ENCODE data around the gene LMOD2.

Gene LMOD2

DNA sequence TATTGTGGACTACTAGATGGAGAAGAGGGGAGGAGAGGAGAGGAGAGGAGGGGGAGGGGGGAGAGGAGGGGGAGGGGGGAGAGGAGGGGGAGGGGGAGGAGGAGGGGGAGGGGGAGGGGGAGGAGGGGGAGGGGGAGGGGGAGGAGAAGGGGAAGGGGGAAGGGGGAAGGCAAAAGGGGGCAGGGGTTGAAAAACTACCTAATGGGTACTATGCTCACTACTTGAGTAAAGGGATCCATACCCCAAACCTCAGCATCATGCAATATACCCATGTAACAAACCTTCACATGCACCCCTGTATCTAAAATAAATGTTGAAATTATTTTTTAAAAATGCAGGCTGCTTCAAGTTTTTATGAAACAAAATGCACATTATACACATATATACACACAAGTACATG lies 15.1 kb upstream of the LMOD2 start:
- no peak for DNase-seq

DNA sequence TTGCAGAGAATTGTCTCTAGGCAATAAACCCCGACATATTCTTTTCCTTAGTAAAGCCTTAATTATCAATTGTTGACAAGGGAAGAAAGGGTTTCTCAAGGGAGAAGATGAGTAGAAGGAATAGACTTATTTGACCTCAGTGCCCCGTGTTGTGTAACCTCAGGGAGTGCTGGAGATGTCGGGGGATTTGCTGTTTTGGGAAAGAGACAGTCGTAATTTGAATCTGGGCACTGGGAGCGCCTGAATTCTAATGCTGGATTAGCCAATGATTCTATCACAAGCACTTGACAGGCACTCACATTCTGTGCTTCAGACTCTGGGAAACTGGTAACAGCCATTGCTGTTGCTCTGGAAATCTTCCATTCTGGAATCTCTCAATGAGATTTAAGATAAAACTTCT lies 13.8 kb upstream of the LMOD2 start:
- DNase-seq = no peak

DNA sequence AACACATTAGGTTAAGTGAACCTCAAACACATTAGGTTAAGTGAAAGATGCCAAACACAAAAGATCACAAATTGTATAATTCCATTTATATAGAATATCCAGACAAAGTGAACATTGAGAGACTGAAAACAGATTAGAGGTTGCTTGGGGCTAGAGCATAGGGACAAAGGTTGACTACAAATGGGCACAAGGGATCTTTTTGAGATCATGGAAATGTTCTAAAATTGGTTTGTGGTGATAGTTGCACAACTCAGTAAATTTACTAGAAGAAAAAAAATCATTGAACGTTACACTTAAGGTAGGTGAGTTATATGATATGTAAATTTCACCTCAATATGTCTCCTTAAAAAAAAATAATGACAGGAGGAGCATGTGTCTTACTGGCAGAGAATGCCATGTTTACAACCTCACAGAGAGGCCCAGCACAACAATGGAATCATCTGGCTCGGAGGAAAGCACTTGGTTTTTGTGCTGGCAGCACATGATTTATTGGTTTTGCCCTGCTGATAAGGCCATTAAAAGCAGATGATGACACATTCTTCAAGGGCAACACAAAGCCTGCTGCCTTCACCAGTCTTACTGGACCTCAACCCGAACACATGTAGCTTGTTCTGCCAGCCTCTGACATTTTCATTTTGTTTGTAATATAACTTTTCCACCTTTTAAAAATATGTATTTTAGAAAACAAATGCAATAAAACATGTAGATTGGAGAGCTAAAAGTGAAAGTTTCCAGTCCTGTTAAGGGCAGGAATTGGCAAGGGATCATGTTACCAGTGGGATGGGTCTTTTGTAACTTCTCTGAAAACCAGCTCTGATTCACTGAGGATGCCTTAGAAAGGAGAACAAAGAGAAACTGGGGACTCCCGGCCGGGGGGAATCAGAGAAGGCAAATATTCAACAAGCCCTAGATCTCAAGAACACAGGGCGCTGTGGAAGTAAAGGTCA lies 11.9 kb upstream of the LMOD2 start:
- DNase-seq = peak in 1 of 2 experiments; percentile 32

DNA sequence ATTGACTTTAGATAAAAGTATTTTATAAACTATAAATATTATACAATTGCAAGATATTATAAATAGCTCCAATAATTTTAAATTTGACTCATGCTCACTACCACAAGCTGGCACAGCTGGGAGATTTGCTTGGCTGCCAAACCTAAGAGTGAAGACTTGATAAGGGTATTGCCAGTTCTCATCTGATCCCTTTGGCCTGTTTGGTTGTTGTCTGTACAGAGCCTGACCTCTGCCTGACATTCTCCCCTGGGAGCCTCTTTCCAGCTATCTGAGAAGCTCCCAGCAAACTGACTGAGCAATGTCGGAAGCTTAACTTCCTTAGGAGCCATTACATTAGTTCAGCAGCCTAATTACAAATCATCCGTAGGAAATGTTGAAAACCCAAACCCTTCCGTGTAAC lies 10.2 kb upstream of the LMOD2 start:
- DNase-seq = no peak

DNA sequence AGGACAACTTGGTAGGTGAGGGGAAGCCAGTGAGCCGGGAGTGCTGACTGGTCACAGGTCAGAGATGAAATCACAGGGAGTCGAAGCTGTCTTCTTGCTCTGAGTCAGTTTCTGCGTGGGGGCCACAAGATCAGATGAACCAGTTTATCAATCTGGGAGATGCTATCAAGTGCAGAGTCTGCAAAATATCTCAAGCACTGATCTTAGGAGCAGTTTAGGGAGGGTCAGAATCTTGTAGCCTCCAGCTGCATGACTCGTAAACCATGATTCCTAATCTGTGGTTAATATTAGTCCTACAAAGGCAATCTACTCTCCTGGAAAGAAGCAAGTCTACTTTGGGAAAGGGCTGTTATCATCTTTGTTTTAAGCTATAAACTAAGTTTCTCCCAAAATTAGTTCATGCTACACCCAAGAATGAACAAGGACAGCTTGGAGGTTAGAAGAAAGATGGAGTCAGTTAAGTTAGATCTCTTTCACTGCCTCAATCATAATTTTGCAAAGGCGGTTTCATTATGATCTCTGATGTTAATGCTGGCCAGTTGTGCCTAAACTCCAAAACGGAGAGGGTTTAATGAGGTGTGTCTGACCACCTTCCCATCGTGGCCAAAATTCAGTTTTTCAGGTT lies 8.4 kb upstream of the LMOD2 start:
- no peak for DNase-seq

DNA sequence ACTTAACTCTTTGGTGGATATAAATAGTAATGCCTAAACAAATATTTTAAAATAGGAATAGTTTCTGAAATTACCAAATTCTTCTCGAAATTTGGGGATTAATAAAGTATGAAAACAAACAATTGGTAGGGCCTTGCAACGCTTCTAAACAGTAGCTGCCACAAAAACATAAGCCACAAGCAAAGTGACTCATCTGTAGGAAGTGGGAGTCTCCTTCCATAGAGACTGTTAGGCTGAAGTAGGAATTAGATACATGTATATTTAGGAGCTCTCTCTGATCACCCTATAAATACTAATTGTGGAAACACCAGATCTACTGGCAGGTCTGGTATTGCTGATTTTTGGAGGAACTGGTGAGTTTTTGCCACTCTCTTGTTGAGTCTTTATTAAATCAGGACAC lies 5.7 kb upstream of the LMOD2 start:
- DNase-seq = peak in 1 of 2 experiments; percentile 5

DNA sequence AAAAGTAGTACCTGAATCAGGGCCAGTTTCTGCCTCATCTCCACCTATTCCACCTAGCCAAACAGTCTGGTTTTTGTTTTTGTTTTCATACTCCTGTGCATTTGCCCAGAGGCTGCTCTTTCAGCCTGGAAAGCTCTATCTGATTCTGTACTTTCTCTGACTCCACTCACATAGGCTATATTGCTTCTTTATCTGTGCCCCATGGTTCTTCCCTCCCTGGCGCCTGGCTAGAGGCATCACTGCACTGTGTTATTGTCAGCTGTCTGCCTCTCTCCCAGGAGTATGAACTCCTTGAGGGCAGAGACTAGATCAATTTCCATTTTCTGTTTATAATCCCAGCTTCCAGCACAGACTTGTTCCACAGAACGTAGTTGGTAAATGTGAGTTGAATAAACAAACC lies 5.1 kb upstream of the LMOD2 start:
- DNase-seq = no peak

DNA sequence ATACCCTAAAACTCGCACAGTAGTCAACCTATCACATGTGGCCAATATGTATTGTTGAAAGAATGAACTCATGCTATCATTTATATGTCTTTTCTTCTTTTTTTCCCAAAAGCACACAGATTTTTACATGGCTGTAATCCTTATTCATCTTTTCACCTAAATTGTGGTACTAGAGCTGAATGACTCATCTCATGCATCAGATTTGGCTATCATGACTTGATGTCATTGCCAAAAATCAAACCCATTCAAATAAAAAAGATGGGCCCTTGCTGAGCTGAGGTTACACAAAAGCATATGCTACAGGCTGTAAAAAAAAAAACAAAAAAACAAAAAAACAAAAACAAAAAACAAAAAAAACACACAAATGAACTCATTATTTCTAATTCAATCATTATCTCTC lies 3.3 kb upstream of the LMOD2 start:
- DNase-seq = no peak

DNA sequence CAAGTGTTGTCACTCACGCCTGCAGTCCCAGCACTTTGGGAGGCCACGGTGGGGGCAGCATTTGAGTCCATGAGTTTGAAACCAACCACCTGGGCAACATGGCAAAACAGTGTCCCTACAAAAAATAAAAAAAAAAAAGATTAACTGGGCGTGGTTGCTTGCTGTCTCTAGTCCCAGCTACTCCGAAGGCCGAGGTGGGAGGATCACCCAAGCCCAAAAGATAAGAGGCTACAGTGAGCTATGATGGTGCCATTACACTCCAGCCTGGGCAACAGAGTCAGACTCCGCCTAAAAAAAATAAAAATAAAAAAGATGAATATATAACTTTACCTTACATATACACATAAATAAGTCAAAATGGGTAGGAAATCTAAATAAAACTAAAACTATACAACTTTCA lies 2.5 kb upstream of the LMOD2 start:
- no peak for DNase-seq

DNA sequence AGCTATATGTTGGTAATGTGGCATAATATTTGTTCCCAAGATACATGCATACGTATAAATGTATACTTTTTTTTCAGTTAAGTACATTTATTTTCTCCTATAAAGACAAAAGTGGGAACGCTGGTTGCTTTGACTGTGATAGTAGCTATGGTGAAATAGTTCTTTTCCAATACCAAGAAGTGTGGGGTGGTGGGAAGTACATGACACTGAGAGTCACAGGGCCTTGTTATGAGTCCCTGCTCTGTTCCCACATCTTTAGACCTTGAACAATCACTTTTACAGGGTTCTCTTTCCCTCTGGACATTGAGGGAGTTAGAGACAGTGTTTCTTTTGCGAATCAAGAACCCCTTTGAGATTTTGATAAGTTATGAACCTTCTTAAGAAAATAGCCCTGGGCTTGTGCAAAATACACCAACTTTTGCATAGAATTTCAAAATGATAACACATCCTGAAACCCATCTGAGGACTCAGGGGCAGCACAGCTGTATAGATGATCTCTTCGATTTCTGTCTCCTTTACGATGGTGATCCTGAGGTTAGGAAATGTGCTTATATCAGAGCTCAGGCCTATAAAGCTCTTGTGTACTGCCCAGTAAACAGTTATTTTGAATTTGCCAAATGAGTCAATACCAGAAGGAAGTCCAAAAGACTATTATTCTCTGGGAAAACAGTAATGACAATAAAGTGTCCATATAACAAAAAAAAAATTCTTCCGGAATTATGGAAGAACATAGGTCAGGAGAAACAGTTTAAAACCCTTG lies 1.1 kb downstream of the LMOD2 start:
- no peak for DNase-seq

DNA sequence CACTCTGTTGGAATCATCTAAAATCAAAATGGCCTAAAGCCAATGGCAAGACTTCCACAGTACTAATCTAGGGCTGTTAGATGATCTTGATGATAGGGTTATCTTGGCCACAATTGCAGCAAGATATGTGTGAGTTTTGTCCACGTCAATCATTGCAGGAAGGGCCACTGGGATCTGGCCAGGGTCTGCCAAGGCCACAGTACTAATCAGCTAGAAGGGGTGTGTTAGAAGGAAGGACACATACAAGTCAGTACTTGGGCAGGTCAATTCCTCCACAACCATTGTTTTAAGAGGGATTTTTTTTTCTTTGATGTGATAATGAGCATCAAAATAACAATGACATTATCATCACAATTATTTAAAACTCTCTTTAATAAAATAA lies 1.6 kb downstream of the LMOD2 start:
- no peak for DNase-seq

DNA sequence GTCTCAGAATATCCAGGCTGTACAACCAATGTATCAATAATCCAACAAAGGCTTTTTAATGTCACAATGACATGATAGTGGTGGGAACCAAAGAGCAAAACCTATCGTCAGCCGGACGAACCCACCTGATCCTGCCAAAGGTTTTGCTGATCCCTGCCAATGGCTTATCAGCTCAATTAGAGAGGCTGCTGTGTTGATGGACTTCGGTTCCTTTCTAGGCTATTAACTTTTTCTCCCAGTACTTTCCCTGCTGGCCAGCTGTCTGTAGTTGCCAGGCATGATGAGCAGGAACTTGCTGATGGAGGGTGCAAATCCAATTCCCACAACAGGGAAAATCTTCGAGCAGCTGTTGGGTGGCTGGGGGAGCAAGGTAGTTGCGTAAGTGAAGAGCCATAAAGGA lies 2.4 kb downstream of the LMOD2 start:
- DNase-seq = no peak

DNA sequence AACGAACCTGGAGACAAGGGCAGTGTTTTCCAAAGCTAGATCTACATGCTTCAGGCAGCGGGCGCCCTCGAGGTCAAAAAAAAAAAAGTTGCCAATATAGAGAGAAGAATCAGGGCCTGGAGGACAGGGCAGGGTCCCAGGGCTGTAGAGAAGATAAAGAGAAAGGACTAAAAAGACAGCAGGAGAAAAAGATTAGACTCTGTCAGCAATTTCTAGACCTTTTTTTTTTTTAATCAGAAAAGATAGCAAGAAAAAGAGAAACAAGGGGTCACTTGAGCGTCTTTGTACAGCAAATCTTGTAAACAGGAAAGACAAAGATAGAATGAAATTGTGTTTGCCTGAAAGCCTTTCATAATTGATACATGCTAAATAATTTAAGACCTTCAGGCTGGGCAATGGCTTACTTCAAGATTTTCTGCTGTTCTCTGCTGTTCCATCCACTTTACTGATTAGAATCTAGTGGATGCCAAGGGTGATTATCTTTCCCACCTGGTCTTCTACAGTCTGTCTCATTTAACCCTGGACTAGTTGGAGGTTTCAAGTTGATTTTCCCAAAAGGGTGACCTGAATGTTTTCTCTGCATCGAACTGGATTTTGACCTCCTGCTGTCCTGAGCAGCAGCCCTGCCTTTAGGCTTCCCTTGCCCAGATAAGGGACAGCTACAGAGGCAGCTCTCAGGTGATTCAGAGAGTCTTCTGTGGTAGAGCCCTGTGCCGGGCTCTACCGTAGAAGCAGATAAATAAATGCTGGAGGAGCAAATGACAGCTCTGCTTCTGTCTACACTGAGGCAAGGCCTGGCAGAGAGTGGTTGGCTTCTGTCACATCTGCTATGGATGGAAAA lies 5.1 kb downstream of the LMOD2 start:
- DNase-seq = no peak

DNA sequence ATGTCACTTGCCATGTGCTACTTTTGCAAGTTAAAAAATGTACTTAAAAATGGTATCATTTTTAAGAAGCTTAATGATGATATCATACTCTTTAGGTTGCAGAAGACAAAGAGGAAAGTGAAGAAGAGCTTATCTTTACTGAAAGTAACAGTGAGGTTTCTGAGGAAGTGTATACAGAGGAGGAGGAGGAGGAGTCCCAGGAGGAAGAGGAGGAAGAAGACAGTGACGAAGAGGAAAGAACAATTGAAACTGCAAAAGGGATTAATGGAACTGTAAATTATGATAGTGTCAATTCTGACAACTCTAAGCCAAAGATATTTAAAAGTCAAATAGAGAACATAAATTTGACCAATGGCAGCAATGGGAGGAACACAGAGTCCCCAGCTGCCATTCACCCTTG lies 6.1 kb downstream of the LMOD2 start:
- DNase-seq = no peak

DNA sequence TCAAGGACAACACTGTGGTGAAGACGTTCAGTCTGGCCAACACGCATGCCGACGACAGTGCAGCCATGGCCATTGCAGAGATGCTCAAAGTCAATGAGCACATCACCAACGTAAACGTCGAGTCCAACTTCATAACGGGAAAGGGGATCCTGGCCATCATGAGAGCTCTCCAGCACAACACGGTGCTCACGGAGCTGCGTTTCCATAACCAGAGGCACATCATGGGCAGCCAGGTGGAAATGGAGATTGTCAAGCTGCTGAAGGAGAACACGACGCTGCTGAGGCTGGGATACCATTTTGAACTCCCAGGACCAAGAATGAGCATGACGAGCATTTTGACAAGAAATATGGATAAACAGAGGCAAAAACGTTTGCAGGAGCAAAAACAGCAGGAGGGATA lies 6.6 kb downstream of the LMOD2 start:
- DNase-seq = no peak

DNA sequence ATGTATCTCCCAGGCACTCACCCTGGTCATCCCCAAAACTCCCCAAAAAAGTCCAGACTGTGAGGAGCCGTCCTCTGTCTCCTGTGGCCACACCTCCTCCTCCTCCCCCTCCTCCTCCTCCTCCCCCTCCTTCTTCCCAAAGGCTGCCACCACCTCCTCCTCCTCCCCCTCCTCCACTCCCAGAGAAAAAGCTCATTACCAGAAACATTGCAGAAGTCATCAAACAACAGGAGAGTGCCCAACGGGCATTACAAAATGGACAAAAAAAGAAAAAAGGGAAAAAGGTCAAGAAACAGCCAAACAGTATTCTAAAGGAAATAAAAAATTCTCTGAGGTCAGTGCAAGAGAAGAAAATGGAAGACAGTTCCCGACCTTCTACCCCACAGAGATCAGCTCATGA lies 7.1 kb downstream of the LMOD2 start:
- DNase-seq = no peak

DNA sequence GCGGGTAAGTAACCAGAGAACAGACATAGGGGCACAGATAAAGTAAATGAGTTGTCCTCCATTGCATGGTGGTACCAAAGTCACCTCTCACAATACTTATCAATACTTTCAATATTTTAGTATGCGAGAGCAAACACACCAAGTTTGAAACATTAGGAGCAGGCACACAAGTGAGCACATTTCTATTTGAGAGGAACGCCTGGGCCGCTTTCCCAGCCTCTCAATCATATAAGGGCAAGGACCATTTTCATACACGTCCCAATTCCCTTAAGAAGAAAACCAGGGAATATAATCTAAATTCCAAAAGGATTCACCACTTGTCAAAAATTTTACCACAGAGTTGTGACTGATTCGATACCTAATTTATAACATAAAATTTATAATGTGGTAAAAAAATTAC lies 7.5 kb downstream of the LMOD2 start:
- no peak for DNase-seq

DNA sequence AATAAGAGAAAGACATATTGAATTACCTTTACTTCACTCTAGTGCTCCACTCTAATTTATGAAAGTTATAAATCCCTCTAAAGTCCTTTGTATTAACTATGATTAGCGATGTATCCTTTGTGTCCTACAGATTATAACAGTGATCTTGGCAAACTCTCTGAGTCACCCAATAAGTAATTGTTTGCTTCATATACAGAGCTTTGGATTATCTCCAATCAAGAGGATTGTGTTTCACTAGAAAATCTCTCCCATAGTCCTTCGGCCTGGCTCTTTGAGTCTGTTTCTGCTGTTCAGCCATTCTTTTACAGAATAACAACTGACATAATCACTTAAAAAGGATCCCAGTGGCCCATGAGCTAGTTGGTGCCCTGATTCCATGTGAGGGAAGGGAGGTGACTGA lies 9.5 kb downstream of the LMOD2 start:
- DNase-seq = no peak

DNA sequence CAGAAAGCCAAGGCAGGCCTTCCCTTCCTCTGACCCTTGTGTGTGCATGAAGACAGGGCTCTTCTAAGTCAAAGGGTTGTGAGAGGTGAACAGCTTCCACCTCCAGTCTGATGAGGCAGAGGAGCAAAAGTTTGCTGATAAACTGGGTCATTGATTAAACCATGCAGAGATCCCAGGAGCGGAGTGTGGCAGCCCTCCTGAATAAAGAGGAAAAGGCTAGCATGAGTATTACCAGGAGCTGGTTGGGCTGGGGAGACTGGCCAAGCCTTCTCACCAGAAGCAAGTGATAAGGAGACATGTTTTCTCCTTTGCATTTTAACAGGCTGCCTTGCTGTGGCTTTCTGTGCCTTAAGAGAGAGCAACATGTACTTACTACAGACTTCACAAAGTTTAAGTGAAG lies 10.2 kb downstream of the LMOD2 start:
- DNase-seq = no peak

DNA sequence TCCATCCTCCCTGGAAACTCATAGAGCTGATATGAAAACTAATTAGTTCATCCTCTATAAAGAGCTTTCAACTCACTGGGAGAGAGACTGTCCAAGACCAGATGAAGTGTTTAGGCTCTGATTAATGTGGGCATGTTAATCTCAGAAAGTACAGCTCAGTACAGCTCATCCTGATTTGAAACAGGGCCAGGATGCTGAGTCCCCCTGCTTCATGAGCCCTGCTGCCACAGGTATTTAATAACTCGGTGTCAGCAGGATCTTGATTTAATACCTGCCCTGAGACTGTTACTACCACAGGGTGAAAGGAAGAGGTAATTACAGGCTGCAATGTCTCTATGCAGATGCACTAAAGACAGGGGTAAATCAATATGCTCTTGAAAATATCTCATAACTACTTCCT lies 10.8 kb downstream of the LMOD2 start:
- DNase-seq = no peak

DNA sequence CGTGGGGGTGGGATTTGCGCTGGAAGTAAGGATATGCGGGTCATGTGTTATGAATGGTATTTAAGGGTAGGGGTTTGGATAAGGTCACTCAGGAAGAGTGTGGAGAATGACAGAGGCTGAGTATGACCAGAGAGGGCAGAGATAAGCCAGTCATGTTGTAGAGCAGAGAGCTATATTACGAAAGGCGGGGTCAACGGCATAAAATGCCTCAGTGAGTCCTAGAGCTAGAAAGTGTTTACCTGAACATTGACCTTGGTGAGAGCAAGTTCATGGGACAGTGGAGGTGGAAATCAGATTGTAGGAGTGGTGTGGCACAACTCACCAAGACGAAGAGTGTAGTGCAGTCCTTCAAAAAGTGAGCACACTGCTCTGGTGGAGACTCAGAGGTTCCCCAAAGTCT lies 13.8 kb downstream of the LMOD2 start:
- DNase-seq = no peak

DNA sequence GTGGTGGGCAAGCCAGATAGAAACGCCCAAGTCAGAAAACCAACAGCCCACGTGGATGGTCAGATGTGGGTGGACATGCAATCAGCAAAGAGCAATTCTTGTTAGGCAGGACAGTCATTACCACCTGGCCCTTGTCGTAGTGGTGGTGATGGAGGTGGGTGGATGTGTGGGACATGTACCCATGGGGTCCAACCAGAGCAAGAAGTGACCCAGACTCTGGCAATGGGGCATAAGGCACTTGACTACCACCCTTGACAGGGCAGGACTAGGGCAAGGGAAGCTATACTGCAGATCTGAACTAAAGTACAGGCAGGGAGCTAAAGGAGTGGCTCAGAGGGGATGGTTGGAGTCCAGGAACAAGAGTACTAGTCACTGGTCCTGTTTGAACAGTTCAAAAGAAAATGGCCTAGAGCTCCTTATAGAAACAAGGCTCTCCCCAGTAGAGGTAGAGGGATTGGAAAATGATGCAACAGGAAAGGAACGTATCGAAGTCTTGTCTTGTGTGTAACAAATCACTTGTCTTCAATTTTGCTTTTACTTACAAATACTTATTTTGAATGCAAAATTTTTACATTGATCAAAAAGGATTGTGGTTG lies 17.6 kb downstream of the LMOD2 start:
- DNase-seq = no peak

All from SW 1271 (cell line).